ENCODE data around the gene PROK1. TPM values are rescaled to one million over a fixed set of nuclear protein-coding genes. Genes with fewer than 3 reads are reported as not detected.

Gene PROK1
- total RNA-seq, 1 experiment from 2014 or later = 0.22 TPM

DNA sequence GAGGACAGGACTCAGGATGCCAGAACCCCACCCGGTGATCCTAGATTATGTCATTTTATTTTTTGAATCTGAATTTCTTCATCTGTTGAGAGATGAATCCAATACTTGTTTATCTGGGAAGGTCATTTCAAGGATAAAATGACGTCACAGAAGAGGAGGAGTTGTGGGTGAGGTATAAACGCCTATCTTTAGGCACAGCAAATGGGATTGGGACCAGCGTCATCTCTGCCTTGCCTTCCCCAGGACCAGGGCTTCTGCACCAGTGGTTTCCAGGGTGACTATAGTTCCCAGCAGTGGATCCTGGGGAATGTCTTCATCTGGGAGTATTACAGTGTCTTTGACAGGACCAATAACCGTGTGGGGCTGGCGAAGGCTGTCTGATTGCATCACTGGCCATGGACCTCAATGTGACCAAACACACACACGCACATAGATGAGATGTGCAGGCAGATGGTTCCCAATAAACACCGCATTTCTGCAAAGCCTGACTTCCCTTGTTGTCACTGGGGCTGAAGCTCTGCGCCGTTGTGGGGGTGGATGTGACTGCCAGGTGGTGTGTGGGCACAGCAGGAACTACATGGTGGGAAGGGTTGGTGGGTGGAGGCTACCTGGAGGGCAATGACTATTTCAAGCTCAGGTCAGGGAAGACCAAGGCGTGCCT, 40.0 kb downstream of the PROK1 start (continued):
- TF ChIP-seq POLR2A (IDR thresholded peaks at IDR 0.05; ENCODE audit: borderline replicate concordance, extremely low read depth, insufficient read depth, insufficient read length) (no peak), EZH2 (IDR thresholded peaks at IDR 0.05) (no peak), MAX (IDR thresholded peaks at IDR 0.05) (no peak), CEBPB (IDR thresholded peaks at IDR 0.05; ENCODE audit: low read depth) (no peak), ZFX (IDR thresholded peaks at IDR 0.05) (no peak), ELF1 (IDR thresholded peaks at IDR 0.05; ENCODE audit: borderline replicate concordance, low read depth) (no peak)

GRCh38 chr1:110492573-110492972, 41.6 kb downstream of the PROK1 start:
- TF ChIP-seq ELF1 (IDR thresholded peaks at IDR 0.05; ENCODE audit: borderline replicate concordance, low read depth) (no peak), SRF (IDR thresholded peaks at IDR 0.05; ENCODE audit: low read depth) (no peak), SIN3A (IDR thresholded peaks at IDR 0.05; ENCODE audit: low read depth) (no peak), POLR2AphosphoS5 (IDR thresholded peaks at IDR 0.05; ENCODE audit: low read depth, low read length) (no peak), FOSL1 (IDR thresholded peaks at IDR 0.05; ENCODE audit: low read depth) (no peak), ZFX (IDR thresholded peaks at IDR 0.05) (no peak), CBX3 (IDR thresholded peaks at IDR 0.05; ENCODE audit: low read depth) (no peak), EZH2phosphoT487 (IDR thresholded peaks at IDR 0.05; ENCODE audit: borderline replicate concordance) (no peak), EZH2 (IDR thresholded peaks at IDR 0.05) (no peak), YY1 (IDR thresholded peaks at IDR 0.05; ENCODE audit: extremely low read depth, insufficient replicate concordance, low read depth, low read length) (no peak), ATF3 (IDR thresholded peaks at IDR 0.05) (no peak), TCF7L2 (IDR thresholded peaks at IDR 0.05; ENCODE audit: borderline replicate concordance, extremely low read depth, insufficient read depth, insufficient read length) (no peak), MAX (IDR thresholded peaks at IDR 0.05) (no peak)
- TF ChIP-seq, protein P1, sequence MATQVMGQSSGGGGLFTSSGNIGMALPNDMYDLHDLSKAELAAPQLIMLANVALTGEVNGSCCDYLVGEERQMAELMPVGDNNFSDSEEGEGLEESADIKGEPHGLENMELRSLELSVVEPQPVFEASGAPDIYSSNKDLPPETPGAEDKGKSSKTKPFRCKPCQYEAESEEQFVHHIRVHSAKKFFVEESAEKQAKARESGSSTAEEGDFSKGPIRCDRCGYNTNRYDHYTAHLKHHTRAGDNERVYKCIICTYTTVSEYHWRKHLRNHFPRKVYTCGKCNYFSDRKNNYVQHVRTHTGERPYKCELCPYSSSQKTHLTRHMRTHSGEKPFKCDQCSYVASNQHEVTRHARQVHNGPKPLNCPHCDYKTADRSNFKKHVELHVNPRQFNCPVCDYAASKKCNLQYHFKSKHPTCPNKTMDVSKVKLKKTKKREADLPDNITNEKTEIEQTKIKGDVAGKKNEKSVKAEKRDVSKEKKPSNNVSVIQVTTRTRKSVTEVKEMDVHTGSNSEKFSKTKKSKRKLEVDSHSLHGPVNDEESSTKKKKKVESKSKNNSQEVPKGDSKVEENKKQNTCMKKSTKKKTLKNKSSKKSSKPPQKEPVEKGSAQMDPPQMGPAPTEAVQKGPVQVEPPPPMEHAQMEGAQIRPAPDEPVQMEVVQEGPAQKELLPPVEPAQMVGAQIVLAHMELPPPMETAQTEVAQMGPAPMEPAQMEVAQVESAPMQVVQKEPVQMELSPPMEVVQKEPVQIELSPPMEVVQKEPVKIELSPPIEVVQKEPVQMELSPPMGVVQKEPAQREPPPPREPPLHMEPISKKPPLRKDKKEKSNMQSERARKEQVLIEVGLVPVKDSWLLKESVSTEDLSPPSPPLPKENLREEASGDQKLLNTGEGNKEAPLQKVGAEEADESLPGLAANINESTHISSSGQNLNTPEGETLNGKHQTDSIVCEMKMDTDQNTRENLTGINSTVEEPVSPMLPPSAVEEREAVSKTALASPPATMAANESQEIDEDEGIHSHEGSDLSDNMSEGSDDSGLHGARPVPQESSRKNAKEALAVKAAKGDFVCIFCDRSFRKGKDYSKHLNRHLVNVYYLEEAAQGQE (IDR thresholded peaks at IDR 0.05; ENCODE audit: low read depth) = no peak
- TF ChIP-seq, protein P2, sequence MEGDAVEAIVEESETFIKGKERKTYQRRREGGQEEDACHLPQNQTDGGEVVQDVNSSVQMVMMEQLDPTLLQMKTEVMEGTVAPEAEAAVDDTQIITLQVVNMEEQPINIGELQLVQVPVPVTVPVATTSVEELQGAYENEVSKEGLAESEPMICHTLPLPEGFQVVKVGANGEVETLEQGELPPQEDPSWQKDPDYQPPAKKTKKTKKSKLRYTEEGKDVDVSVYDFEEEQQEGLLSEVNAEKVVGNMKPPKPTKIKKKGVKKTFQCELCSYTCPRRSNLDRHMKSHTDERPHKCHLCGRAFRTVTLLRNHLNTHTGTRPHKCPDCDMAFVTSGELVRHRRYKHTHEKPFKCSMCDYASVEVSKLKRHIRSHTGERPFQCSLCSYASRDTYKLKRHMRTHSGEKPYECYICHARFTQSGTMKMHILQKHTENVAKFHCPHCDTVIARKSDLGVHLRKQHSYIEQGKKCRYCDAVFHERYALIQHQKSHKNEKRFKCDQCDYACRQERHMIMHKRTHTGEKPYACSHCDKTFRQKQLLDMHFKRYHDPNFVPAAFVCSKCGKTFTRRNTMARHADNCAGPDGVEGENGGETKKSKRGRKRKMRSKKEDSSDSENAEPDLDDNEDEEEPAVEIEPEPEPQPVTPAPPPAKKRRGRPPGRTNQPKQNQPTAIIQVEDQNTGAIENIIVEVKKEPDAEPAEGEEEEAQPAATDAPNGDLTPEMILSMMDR (IDR thresholded peaks at IDR 0.05 in 2 of 3, conservative IDR thresholded peaks at IDR 0.05 in 1 of 3; ENCODE audit: borderline replicate concordance in 1 of 3, insufficient read depth in 1 of 3, low read depth in 2 of 3, low read length in 2 of 3) = no peak
- H3K27ac ChIP-seq (ENCODE audit: low read depth, low read length) = no peak overlapping the region
- H3K9ac ChIP-seq (ENCODE audit: low read length) = no peak overlapping the region
- CTCF ChIA-PET = interaction anchor here (1.0 to 9.3 kb wide), 2 partner anchors 20 to 32 kb away, joined by 3 to 203 read pairs; no protein-coding TSS in a partner anchor
- DNase-seq (ENCODE audit: low read depth, low spot score) (no peak), ATAC-seq (no peak)
- intact Hi-C loops (cut with micrococcal nuclease) = no loop called here
- BruUV-seq (replicated peaks) = no TSS peak
- no peak overlapping the region for H3K4me2 ChIP-seq (ENCODE audit: low read length)
- POLR2A ChIA-PET = no interaction called here
- no peak overlapping the region for H2AFZ ChIP-seq (ENCODE audit: low read depth, low read length, poor library complexity, severe bottlenecking)
- no peaks in the 10 kb centered on the region for H3K36me3 ChIP-seq (ENCODE audit: control insufficient read depth in 1 of 2, insufficient read depth in 2 of 2, low read length in 2 of 2)
- RAD21 ChIA-PET (ENCODE audit: low non-redundant PET in 1 of 2, low total read pairs in 2 of 2, uncharacterized antibody in 2 of 2, unreplicated experiment in 2 of 2) = no interaction called here
- H3K4me3 ChIP-seq (replicated peaks in 1 of 2; ENCODE audit: low read depth in 1 of 2, low read length in 2 of 2) = no peak overlapping the region
- no peaks in the 10 kb centered on the region for H3K9me2 ChIP-seq (ENCODE audit: insufficient read depth)
- H3K9me3 ChIP-seq (ENCODE audit: control insufficient read depth in 1 of 2, insufficient read depth in 1 of 2, low read depth in 1 of 2, low read length in 2 of 2) = no peaks in the 10 kb centered on the region
- no peaks in the 10 kb centered on the region for H4K20me1 ChIP-seq (ENCODE audit: insufficient read depth)
- no peaks in the 10 kb centered on the region; a peak in 1 of 4 replicates for H3K4me1 ChIP-seq (ENCODE audit: control insufficient read depth in 1 of 2, insufficient read depth in 2 of 2, low read length in 2 of 2)
- no peaks in the 10 kb centered on the region for H3K27me3 ChIP-seq (ENCODE audit: insufficient read depth, low read length)
- H3K79me2 ChIP-seq (ENCODE audit: insufficient read depth, low read length) = no peaks in the 10 kb centered on the region

Data from HCT116 (cell line).